ENCODE results near the gene LRRC28. TPM values are rescaled to one million over a fixed set of nuclear protein-coding genes. Genes with fewer than 3 reads are reported as not detected.

Gene LRRC28
- total and polyA plus RNA-seq, 2 of the 4 experiments (the other 2 are of a cell fraction): 12.7 to 21.1 TPM

DNA sequence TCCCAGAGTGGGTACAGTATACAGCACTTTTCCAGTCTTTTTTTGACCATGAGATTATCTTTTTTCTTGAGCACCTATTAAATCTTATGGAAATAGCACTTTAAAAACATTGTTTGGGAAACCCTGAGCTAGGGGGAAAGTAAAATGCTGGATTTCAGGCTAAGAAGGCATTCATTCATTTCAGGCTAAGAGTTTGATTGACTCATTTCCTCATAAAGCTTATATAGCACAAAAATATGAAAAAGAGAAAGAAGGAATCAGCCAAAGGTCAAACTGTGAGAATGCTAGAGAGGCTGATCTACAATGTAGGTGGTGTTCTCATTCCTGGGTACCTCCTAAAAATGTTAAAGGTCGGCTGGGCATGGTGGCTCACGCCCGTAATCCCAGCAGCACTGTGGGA lies 12.4 kb upstream of the LRRC28 start:
- Histone ChIP-seq H3K14ac (replicated peaks; ENCODE audit: low read depth, low read length) (no peak overlapping the region), H3K9me3 (ENCODE audit: control insufficient read depth, insufficient read depth, low read length) (no peaks in the 10 kb centered on the region), H3K4ac (ENCODE audit: low read depth, low read length) (no peak overlapping the region), H4K91ac (ENCODE audit: insufficient read depth, low read depth, low read length) (no peak overlapping the region), H2AK5ac (ENCODE audit: low read depth, low read length) (no peak overlapping the region), H2AFZ (replicated peaks; ENCODE audit: low read length, poor library complexity) (no peak overlapping the region), H2BK15ac (ENCODE audit: low read depth, low read length) (no peak overlapping the region), H3K23ac (ENCODE audit: low read depth, low read length) (no peak overlapping the region), H3K9ac (ENCODE audit: low read depth, low read length) (no peak overlapping the region), H3K9me1 (ENCODE audit: insufficient read depth, low read length) (no peaks in the 10 kb centered on the region; the same call in 1 of the 2 replicates), H2BK20ac (ENCODE audit: low read depth, low read length) (no peak overlapping the region), H3K27me3 (ENCODE audit: control insufficient read depth, insufficient read depth, low read length) (no peaks in the 10 kb centered on the region), H3K4me3 (ENCODE audit: insufficient read depth, low read depth, low read length) (no peak overlapping the region), H3K36me3 (ENCODE audit: control insufficient read depth, insufficient read depth, low read length) (peaks cover 12% of the 10 kb centered on the region; the same call in 1 of the 2 replicates), H4K20me1 (ENCODE audit: insufficient read depth, low read length) (no peaks in the 10 kb centered on the region), H3K4me2 (ENCODE audit: low read depth, low read length) (no peak overlapping the region), H2BK120ac (ENCODE audit: low read depth, low read length) (no peak overlapping the region), H4K8ac (ENCODE audit: low read depth in 2 of 2, low read length in 2 of 2) (no peak overlapping the region), H4K5ac (ENCODE audit: low read depth, low read length) (no peak overlapping the region), H3K27ac (ENCODE audit: insufficient read depth, low read length) (no peak overlapping the region), H2BK5ac (ENCODE audit: low read depth, low read length, poor library complexity, severe bottlenecking) (no peak overlapping the region), H3K18ac (ENCODE audit: low read depth, low read length) (no peak overlapping the region), H3K56ac (ENCODE audit: extremely low read depth, insufficient read depth, low read length) (no peak overlapping the region), H2AK9ac (replicated peaks; ENCODE audit: low read depth, low read length, poor library complexity) (no peak overlapping the region), H3K4me1 (ENCODE audit: control insufficient read depth, insufficient read depth, low read length) (no peaks in the 10 kb centered on the region), H3K79me1 (ENCODE audit: low read depth in 1 of 2, low read length in 2 of 2) (peaks cover 17 to 26% of the 10 kb centered on the region in 2 experiments)
- dilution Hi-C loops (cut with HindIII; ENCODE audit: low sequenced_read_pairs, unreplicated experiment): no loop called here
- ATAC-seq (ENCODE audit: low read depth) (no peak), DNase-seq (no peak)
- no TSS peak for BruUV-seq (replicated peaks)
- POLR2A ChIA-PET (ENCODE audit: unreplicated experiment): no interaction called here
- in situ Hi-C loops (cut with MboI; ENCODE audit: low sequenced_read_pairs): no loop called here
- no peak for TF ChIP-seq NFE2L2 (IDR thresholded peaks at IDR 0.05; ENCODE audit: low read depth, low read length)
- CTCF ChIA-PET: no interaction called here
- intact Hi-C loops (cut with micrococcal nuclease): no loop called here
- 100% methylated on average over 1 of the region's 3 CpGs; no CpG with 5 or more reads in 1 of the 2 experiments for WGBS, 2 experiments (ENCODE audit: extremely low coverage in 2 of 2, insufficient read length in 1 of 2)
